Ovary (tissue), 9 donors: ENCODE results near the gene SESN3. TPM values are rescaled to one million over a fixed set of nuclear protein-coding genes. Genes with fewer than 3 reads are reported as not detected.

Experiments used
- DNase-seq, 5 donors: peaks; one replicate each; pipeline ENCODE4 v3.0.0-alpha.2; 2019 to 2020
- H3K27ac ChIP-seq, 2 donors: fragments of 200-600 bp; one replicate each; pipeline versions ENCODE4 v1.5.1 to v1.8.0; 2019 to 2022
- H3K27me3 ChIP-seq: fragments of 200-600 bp; one replicate; pipeline ENCODE4 v1.8.0; 2022
- H3K36me3 ChIP-seq: fragments of 200-600 bp; sonication (generic); one replicate; pipeline ENCODE4 v1.5.1; 2019
- H3K4me1 ChIP-seq: one replicate; pipeline ENCODE4 v1.8.1; 2013; ENCODE audit warnings: mild to moderate bottlenecking, moderate library complexity; ENCODE audit not compliant: insufficient read depth
- H3K4me3 ChIP-seq: fragments of 200-600 bp; sonication (generic); one replicate; pipeline ENCODE4 v1.5.1; 2017
- H3K9me3 ChIP-seq, 2 donors: fragments of 200-600 bp in 1 of 2; sonication (generic) in 1 of 2; one replicate each; pipeline versions ENCODE4 v1.5.1 to v1.8.1; 2013 to 2019; ENCODE audit warnings: mild to moderate bottlenecking in 1 of 2, moderate library complexity in 1 of 2
- EP300 ChIP-seq: sonication (generic); formaldehyde crosslinking; IDR thresholded peaks from one replicate; pipeline ENCODE4 v1.6.1; 2017; ENCODE audit warnings: antibody characterized with exemption
- POLR2A ChIP-seq: fragments of 450-650 bp; IDR thresholded peaks from one replicate; pipeline ENCODE4 v1.6.1; 2017; ENCODE audit warnings: antibody characterized with exemption, mild to moderate bottlenecking, moderate library complexity
- WGBS, 3 donors: extraction: QIAGEN DNeasy Blood & Tissue Kit in 1 of 3; methylation state at CpG; one replicate each; pipeline versions ENCODE4 v1.1.5 to v1.1.7; 2013 to 2017; 5-methylcytosine and 5-hydroxymethylcytosine counted together
- intact Hi-C, 4 donors: fragments of 100-400 bp; cut with DNase I; formaldehyde crosslinking; loops; one replicate each; pipeline versions ENCODE4 v1.11.0 to v1.15.1; 2022 to 2023
- polyA plus RNA-seq, 2 donors: library from polyadenylated mRNA; stranded (reverse); fragments of 200-250 nt in 1 of 2; fragments of 350-450 nt in 1 of 2; fragmentation: Illumina TruSeq in 1 of 2; extraction: RNeasy Lipid Tissue Mini Kit (QIAGEN cat#74804) in 1 of 2; gene quantifications; one replicate each; pipeline ENCODE4 v1.2.3, GENCODE V29; 2013 to 2014
- total RNA-seq, 7 donors: library from RNA; depleted of rRNA in 2 of 7; stranded (reverse); fragments of >200 nt in 2 of 7; fragmentation: NEBNext Ultra II Directional in 3 of 7; extraction: Animal tissue kit (Norgen Biotek cat#: 25700) in 3 of 7; gene quantifications; one replicate each; pipeline versions ENCODE4 v1.1.0 to v1.2.4, GENCODE V29; 2016 to 2023
- TF ChIP-seq, protein P1 (sequence below), 3 donors: fragments of 450-650 bp in 2 of 3; fragments of 200-600 bp in 1 of 3; IDR thresholded peaks; one replicate each; pipeline versions ENCODE4 v1.5.1 to v1.8.0; 2016 to 2022; ENCODE audit warnings: antibody characterized with exemption in 3 of 3, mild to moderate bottlenecking in 1 of 3
- donor health status: DM: no; HTN: no; CAD: no; lungs with moderate emphysema.
- donor health status: DM: no; HTN: no; CAD: no.
- donor health status: Bipolar disorder and iron deficiency.
- donor health status: DM: yes; HTN: yes; CAD: no.
- donor health status: DM: no; HTN: no; CAD: no.
- donor health status: DM: yes; HTN: yes; CAD: no.

SESN3 gene
- total and polyA plus RNA-seq, 9 donors, result 14.5 to 77.3 (median 43.0) TPM

DNA sequence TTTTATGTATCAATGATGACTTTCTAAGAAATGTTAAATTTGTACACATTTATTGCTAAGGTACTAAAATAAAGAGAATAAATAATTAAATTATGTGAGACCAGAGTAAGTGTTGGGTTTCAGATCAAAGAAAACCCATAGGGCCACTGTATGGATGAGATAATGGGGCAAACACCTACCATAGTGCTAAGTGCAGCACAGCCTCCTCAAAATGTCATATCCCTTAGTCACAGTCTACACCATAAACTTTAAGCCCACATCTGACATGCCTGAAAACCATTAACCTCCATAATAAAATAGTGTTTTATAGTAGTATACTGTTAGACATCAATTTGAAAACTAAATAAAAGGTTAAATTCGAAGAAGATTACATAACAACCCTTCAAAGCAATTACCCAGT is 37.5 kb downstream of the SESN3 start:
- peaks cover 4% of the 10 kb centered on the region for H3K4me1 ChIP-seq
- H3K4me3 ChIP-seq, result no peak overlapping the region
- no peak overlapping the region for H3K27ac ChIP-seq
- no peaks in the 10 kb centered on the region for H3K9me3 ChIP-seq
- no peaks in the 10 kb centered on the region for H3K36me3 ChIP-seq
- no peak for DNase-seq
- WGBS, 3 donors, result 88 to 98% (median 91%) methylated on average over 1 of the region's 1 CpG
- H3K27me3 ChIP-seq, result no peaks in the 10 kb centered on the region
- intact Hi-C loops, result no loop called here
- TF ChIP-seq POLR2A (no peak), EP300 (no peak)
- TF ChIP-seq, protein P1, sequence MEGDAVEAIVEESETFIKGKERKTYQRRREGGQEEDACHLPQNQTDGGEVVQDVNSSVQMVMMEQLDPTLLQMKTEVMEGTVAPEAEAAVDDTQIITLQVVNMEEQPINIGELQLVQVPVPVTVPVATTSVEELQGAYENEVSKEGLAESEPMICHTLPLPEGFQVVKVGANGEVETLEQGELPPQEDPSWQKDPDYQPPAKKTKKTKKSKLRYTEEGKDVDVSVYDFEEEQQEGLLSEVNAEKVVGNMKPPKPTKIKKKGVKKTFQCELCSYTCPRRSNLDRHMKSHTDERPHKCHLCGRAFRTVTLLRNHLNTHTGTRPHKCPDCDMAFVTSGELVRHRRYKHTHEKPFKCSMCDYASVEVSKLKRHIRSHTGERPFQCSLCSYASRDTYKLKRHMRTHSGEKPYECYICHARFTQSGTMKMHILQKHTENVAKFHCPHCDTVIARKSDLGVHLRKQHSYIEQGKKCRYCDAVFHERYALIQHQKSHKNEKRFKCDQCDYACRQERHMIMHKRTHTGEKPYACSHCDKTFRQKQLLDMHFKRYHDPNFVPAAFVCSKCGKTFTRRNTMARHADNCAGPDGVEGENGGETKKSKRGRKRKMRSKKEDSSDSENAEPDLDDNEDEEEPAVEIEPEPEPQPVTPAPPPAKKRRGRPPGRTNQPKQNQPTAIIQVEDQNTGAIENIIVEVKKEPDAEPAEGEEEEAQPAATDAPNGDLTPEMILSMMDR (IDR thresholded peaks at IDR 0.05), result no peak

DNA sequence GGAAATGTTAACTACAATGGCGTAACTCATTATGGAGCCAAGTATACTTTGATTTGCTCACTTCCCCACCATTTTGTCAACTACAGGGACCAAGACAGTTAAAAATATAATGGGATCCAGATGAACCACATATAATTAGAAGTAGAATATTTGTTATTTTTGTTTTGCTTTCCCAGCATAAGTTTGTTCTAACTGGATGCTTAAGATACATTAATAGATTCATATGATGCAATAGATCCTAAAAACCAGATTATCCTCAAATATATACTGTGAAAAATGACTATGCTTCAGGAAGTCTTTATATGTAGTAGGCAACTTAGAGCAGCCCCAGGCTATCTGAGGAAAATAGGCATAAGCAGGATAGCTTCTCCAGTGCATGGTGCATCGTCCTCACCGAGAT is 38.3 kb downstream of the SESN3 start:
- H3K4me3 ChIP-seq, result no peak overlapping the region
- H3K27me3 ChIP-seq, result no peaks in the 10 kb centered on the region
- no peak overlapping the region for H3K27ac ChIP-seq
- peaks cover 2% of the 10 kb centered on the region for H3K4me1 ChIP-seq
- intact Hi-C loops, result no loop called here
- TF ChIP-seq, protein P1 (IDR thresholded peaks at IDR 0.05), result no peak
- TF ChIP-seq EP300, result no peak
- TF ChIP-seq POLR2A, result no peak
- H3K9me3 ChIP-seq, result no peaks in the 10 kb centered on the region
- H3K36me3 ChIP-seq, result no peaks in the 10 kb centered on the region
- WGBS, 3 donors, result 79 to 93% (median 80%) methylated on average over 3 of the region's 3 CpGs
- DNase-seq, result no peak

DNA sequence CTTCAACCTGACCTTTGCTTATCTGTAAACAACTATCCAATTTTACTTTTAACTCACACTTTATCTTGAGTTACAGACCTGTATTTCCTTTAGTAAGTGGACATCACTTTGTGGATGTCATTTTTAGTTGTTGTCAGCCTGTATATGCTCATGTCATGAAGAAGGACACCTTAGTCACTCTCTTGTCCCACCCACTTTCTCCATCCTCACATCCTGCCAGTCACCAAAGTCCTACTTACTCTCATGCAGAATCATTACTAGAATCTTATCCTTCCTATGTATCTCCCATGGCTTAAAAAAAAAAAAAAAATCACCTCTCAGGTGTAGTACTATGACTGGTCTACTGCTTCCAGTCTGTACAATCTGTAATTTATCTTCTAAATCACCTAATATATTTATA is 43.3 kb downstream of the SESN3 start:
- Histone ChIP-seq H3K4me1 (no peaks in the 10 kb centered on the region), H3K36me3 (no peaks in the 10 kb centered on the region), H3K27ac (no peak overlapping the region), H3K27me3 (no peaks in the 10 kb centered on the region), H3K4me3 (no peak overlapping the region), H3K9me3 (no peaks in the 10 kb centered on the region)
- TF ChIP-seq EP300 (no peak), POLR2A (no peak)
- TF ChIP-seq, protein P1 (IDR thresholded peaks at IDR 0.05), result no peak
- no peak for DNase-seq
- intact Hi-C loops, result no loop called here

DNA sequence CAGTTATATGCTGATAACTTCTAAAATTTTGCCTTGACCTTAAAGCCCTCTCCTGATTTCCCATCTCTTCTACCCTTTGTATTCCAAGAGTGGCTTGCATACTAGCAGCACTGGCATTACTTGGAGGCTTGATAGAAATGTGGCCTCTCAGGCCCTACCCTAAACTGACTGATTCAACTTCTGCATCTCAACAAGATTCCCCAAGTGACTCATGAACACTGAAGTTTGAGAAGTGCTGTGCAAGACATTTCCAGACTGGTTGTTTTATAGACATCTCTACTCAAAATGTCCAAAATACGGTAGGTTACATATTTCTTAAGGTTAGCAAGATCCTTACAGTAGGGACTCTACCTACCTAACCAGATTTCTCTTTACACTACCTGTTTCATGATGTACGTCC is 48.6 kb downstream of the SESN3 start:
- no peak overlapping the region for H3K4me3 ChIP-seq
- intact Hi-C loops, result no loop called here
- H3K4me1 ChIP-seq, result no peaks in the 10 kb centered on the region
- H3K27ac ChIP-seq, result no peak overlapping the region
- WGBS, 3 donors, result 95 to 100% (median 98%) methylated on average over 2 of the region's 2 CpGs
- no peak for TF ChIP-seq EP300
- no peak for TF ChIP-seq POLR2A
- TF ChIP-seq, protein P1 (IDR thresholded peaks at IDR 0.05), result no peak
- H3K27me3 ChIP-seq, result no peaks in the 10 kb centered on the region
- no peak for DNase-seq
- no peaks in the 10 kb centered on the region for H3K36me3 ChIP-seq
- H3K9me3 ChIP-seq, result no peaks in the 10 kb centered on the region
